NCI-H748 (cell line): ENCODE measurements around the gene GASK1B.

ENCODE experiments used
- DNase-seq: peaks from one replicate; lab custom pipeline; 2025; ENCODE audit not compliant: unreplicated experiment; lab: John Stamatoyannopoulos, UW

GASK1B gene

DNA sequence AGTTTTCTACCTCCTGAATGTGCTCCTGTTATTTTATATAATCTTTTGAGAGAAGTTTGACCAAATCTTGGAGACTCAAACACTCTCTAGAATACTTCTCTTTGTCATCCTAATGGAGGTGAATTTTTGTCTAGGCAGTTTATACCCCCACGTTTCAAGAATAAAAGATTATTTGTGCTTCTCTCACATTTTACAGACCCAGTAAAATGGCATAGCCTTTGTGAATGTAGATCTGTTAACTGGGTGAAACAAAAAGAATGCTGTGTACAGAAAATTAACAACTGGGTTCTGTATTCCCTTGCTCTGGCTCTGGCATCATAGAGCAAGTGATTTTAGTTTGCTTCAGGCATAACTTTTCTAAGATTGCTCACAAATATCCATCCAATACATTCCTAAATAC is 26.1 kb downstream of the GASK1B start:
- no peak for DNase-seq

GRCh38 chr4:158139086-158139485 is 33.7 kb downstream of the GASK1B start:
- no peak for DNase-seq

DNA sequence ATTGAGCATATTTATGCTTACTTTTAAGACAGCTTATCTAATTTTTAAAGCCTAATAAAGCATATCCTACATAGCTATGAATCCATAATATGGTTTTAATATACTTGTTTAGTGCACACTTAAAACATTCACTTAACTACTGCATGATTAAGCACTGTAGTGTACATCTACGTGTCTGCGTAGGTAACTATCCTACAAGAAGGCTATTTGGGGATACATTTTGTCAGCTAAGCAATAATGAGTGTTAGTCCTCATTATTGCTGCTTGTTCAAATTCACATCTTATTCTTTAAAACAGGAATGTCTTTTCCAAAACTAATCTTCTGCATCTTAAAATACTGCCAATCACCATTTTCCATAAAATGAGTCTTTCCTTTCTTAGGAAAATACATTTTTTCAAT is 38.6 kb downstream of the GASK1B start:
- DNase-seq: no peak

- peak; percentile 23 for DNase-seq
Measured at GRCh38 chr4:158133551-158133950, 39.3 kb downstream of the GASK1B start.

- DNase-seq: no peak
Measured at GRCh38 chr4:158131027-158131426, 41.8 kb downstream of the GASK1B start.

GRCh38 chr4:158130204-158130603 is 42.6 kb downstream of the GASK1B start:
- peak; percentile 91 for DNase-seq

- no peak for DNase-seq
Measured at GRCh38 chr4:158129694-158130093, 43.1 kb downstream of the GASK1B start.

GRCh38 chr4:158128540-158128939 is 44.3 kb downstream of the GASK1B start:
- no peak for DNase-seq

DNA sequence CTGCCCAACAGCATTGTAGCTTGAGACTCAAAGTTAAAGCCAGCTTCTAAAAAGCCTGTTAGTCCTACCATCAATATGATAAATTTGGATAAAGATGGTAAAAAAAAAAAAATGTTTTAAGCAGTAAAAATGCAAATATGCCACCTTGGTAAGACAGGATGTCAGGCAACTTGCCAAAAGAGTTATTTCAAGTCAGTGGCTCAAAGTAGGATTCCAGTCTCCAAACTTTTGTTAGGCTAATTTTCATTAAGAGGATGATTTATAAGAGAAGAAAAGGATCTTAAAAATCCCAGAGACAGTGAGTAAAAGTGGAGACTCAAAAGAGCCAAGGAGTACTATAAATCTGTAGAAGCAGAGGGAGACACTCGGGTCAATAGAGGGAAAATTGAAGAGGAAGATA is 47.5 kb downstream of the GASK1B start:
- no peak for DNase-seq
